CD8-positive, alpha-beta memory T cell (primary cell): Measurements from ENCODE around the gene RPS6KA2. TPM values are rescaled to one million over a fixed set of nuclear protein-coding genes. Genes with fewer than 3 reads are reported as not detected.

ENCODE experiments used
- CTCF ChIA-PET: fragments of 350-600 bp; sonication (Branson Sonifier 250); formaldehyde crosslinking; loops from one replicate; lab custom pipeline; 2021; ENCODE audit warnings: antibody characterized with exemption; lab: Charles Lee
- POLR2A ChIA-PET: fragments of 350-600 bp; sonication (Branson Sonifier 250); formaldehyde crosslinking; loops from one replicate; lab custom pipeline; 2021; ENCODE audit warnings: antibody characterized with exemption; lab: Charles Lee
- DNase-seq, 5 donors: peaks; one replicate each; pipeline versions ENCODE4 v3.0.0 to v3.0.0-alpha.2; 2020 to 2022; ENCODE audit warnings: mixed read lengths in 1 of 5
- H3K27ac ChIP-seq: one replicate; pipeline ENCODE4 v1.7.0; 2013; ENCODE audit warnings: low read depth, mild to moderate bottlenecking, low read length, moderate library complexity
- H3K27me3 ChIP-seq: 2 replicates; pipeline ENCODE4 v1.7.0; 2013; ENCODE audit warnings: low read length, mild to moderate bottlenecking; ENCODE audit not compliant: insufficient read depth, poor library complexity, severe bottlenecking
- H3K36me3 ChIP-seq: 2 replicates; pipeline ENCODE4 v1.7.0; 2013; ENCODE audit warnings: mild to moderate bottlenecking, low read length, moderate library complexity; ENCODE audit not compliant: insufficient read depth
- H3K4me1 ChIP-seq: 2 replicates; pipeline ENCODE4 v1.7.0; 2013; ENCODE audit warnings: mild to moderate bottlenecking, low read length, moderate library complexity; ENCODE audit not compliant: insufficient read depth
- H3K4me3 ChIP-seq: 2 replicates; pipeline ENCODE4 v1.7.0; 2013; ENCODE audit warnings: mild to moderate bottlenecking, low read length
- H3K9me3 ChIP-seq: 2 replicates; pipeline ENCODE4 v1.7.0; 2013; ENCODE audit warnings: mild to moderate bottlenecking, low read length
- H3K27ac Mint-ChIP-seq, 8 donors: one replicate each; pipeline ENCODE4 v1.8.0; 2020 to 2021; ENCODE audit warnings: mixed read lengths in 8 of 8, mild to moderate bottlenecking in 6 of 8, inconsistent platforms in 3 of 8, moderate library complexity in 3 of 8
- H3K27me3 Mint-ChIP-seq, 2 donors: one replicate each; pipeline ENCODE4 v1.8.0; 2020 to 2021; ENCODE audit warnings: mixed read lengths in 2 of 2, mild to moderate bottlenecking in 1 of 2, moderate library complexity in 1 of 2
- H3K36me3 Mint-ChIP-seq, 3 donors: one replicate each; pipeline ENCODE4 v1.8.0; 2020 to 2021; ENCODE audit warnings: mixed read lengths in 3 of 3, inconsistent platforms in 1 of 3, mild to moderate bottlenecking in 1 of 3
- H3K4me1 Mint-ChIP-seq, 3 donors: one replicate each; pipeline ENCODE4 v1.8.0; 2020 to 2021; ENCODE audit warnings: mixed read lengths in 3 of 3, inconsistent platforms in 1 of 3, mild to moderate bottlenecking in 1 of 3
- H3K4me3 Mint-ChIP-seq, 7 donors: one replicate each; pipeline ENCODE4 v1.8.0; 2020 to 2021; ENCODE audit warnings: mixed read lengths in 7 of 7, mild to moderate bottlenecking in 6 of 7, moderate library complexity in 4 of 7, inconsistent platforms in 2 of 7
- H3K9me3 Mint-ChIP-seq, 5 donors: one replicate each; pipeline ENCODE4 v1.8.0; 2020 to 2022; ENCODE audit warnings: mixed read lengths in 5 of 5, mild to moderate bottlenecking in 3 of 5, moderate library complexity in 2 of 5, inconsistent platforms in 1 of 5
- polyA plus RNA-seq: library from polyadenylated mRNA; unstranded; fragments of 300-500 nt; fragmentation: Illumina TruSeq; gene quantifications from one replicate; pipeline ENCODE4 v1.2.3, GENCODE V29; 2021
- total RNA-seq, 2 experiments: library from RNA; stranded (reverse); gene quantifications; one replicate each; pipeline ENCODE4 v1.2.3, GENCODE V29; 2021

RPS6KA2 gene
- total and polyA plus RNA-seq, 3 experiments from 2014 or later: 3.6 to 4.7 (median 4.6) TPM

DNA sequence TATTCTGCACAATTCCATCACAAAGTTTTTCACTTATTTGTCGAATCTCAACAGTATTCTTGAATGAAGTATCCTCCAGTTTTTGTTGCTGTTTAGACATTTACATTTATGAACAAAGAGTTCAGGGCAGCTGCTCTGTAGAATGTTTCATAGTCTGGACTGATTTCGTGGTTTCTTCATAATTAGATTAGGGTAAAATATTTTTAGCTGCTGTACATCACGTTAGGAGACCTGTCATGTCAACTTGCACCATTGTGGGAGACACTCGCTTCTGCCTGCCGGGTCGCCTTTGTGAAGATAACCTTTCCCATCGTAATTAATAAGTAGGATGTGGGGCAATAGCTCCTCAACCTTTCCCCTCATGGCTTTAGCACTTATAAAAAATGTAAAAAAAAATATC lies 27.5 kb upstream of the RPS6KA2 start:
- Mint-ChIP-seq H3K27me3 (peaks cover 13 to 25% of the 10 kb centered on the region in 2 donors), H3K27ac (no peak overlapping the region), H3K9me3 (no peaks in the 10 kb centered on the region), H3K36me3 (peaks cover 0 to 4% (median 0%) of the 10 kb centered on the region in 3 donors), H3K4me1 (peaks cover 0 to 10% (median 9%) of the 10 kb centered on the region in 3 donors), H3K4me3 (no peak overlapping the region)
- H3K36me3 ChIP-seq: no peaks in the 10 kb centered on the region
- POLR2A ChIA-PET: no interaction called here
- DNase-seq: no peak
- CTCF ChIA-PET: interaction anchor here (0.8 kb wide), 1 partner anchor 21 kb away, joined by 3 read pairs; no protein-coding TSS in a partner anchor
- H3K4me1 ChIP-seq: peaks cover 4% of the 10 kb centered on the region
- H3K4me3 ChIP-seq: no peak overlapping the region
- no peak overlapping the region for H3K27ac ChIP-seq
- H3K9me3 ChIP-seq: no peaks in the 10 kb centered on the region
- H3K27me3 ChIP-seq: peaks cover 3% of the 10 kb centered on the region

DNA sequence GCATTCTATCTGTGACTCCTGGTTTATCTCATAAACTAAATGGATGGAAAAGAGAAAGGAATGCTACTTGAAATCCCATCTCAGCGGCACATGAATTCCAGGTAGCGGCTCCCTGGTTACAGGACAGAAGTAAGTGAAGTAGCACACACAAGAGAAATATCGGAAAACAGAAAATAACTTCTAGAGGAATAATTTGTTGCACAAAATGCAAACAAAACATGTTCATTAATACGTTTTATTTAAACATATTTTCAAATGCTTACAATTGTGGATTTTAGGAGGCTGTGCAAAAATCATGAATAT lies 26.5 kb upstream of the RPS6KA2 start:
- no peak overlapping the region for H3K27ac Mint-ChIP-seq
- peaks cover 4% of the 10 kb centered on the region for H3K4me1 ChIP-seq
- no peak overlapping the region for H3K4me3 ChIP-seq
- ChIA-PET CTCF (no interaction called here), POLR2A (no interaction called here)
- no peak overlapping the region for H3K27ac ChIP-seq
- H3K9me3 ChIP-seq: no peaks in the 10 kb centered on the region
- no peaks in the 10 kb centered on the region for H3K9me3 Mint-ChIP-seq
- no peak overlapping the region for H3K4me3 Mint-ChIP-seq
- H3K36me3 ChIP-seq: no peaks in the 10 kb centered on the region
- H3K4me1 Mint-ChIP-seq: peaks cover 0 to 10% (median 9%) of the 10 kb centered on the region in 3 donors
- peaks cover 11 to 15% of the 10 kb centered on the region in 2 donors for H3K27me3 Mint-ChIP-seq
- H3K27me3 ChIP-seq: peaks cover 3% of the 10 kb centered on the region
- no peak for DNase-seq
- H3K36me3 Mint-ChIP-seq: peaks cover 0 to 4% (median 0%) of the 10 kb centered on the region in 3 donors

DNA sequence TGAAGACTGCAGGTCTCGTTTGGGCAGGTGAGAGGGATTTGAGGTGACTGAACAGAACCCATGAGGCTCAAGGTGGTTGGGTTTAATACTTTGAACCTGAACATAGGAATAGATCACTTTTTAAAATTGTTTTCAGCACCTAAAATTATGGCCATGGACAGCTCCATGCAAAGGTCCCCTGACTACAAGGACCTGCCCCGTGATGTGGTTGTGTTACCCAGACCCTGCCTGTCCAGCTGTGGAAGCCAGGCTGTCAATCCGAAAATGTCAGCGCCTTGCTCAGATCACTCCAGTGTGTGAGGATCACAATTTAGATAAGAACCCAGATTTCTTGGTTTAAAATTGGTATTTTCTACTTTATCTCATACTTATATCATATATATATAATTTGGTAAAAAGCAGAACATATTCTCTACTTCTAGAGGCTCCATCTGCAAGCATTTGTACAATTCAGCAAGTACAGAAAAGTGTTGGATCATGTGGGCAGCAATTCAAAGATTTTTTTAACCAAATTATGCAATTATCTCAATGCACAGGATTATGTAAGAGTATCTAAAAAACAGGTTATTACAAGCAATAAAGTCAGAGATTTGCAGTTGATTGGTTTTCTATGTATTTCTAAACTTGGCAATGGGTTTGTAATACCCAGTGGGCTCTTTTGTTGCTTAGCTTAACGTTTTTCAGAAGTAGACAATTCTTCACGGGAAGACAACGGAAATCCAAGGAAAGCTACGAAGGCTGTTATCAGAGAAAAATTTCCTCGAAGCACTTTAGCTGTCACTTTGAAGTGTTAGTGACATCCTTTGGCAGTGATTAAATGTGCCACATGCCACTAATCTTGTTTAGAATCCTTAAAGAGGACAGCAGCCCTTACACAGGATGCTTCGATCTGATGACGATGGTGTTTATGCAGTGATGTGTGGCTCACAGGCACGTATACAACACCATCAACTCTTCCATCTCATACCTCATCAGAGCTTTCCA lies 24.1 kb upstream of the RPS6KA2 start:
- Histone ChIP-seq H3K9me3 (no peaks in the 10 kb centered on the region), H3K4me3 (no peak overlapping the region), H3K27me3 (peaks cover 3% of the 10 kb centered on the region), H3K36me3 (no peaks in the 10 kb centered on the region), H3K4me1 (no peaks in the 10 kb centered on the region), H3K27ac (no peak overlapping the region)
- no peak for DNase-seq
- H3K27me3 Mint-ChIP-seq: peaks cover 0 to 8% of the 10 kb centered on the region in 2 donors
- H3K27ac Mint-ChIP-seq: no peak overlapping the region
- no peaks in the 10 kb centered on the region for H3K36me3 Mint-ChIP-seq
- ChIA-PET POLR2A (no interaction called here), CTCF (no interaction called here)
- no peaks in the 10 kb centered on the region for H3K4me1 Mint-ChIP-seq
- H3K4me3 Mint-ChIP-seq: no peak overlapping the region
- no peaks in the 10 kb centered on the region for H3K9me3 Mint-ChIP-seq

DNA sequence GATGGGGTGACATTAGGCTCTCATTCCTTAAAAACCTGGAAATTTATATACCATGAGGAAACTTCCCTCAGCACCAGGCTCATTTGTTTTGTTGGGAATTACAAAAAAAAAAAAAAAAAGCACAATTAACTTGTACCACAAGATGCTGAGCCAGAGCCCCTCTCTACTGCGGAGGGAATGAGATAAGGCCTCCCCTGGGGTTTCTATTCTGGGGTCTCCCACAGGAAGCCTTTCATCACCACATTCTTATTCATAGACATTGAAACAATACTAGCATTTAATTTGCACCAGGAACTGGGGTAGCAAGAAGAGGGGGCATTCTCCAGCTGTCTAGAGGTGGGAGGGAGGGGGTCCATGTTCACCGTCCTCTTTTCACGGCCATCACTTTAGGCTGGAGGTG lies 23.0 kb upstream of the RPS6KA2 start:
- no peaks in the 10 kb centered on the region for H3K36me3 Mint-ChIP-seq

GRCh38 chr6:166648846-166649245 lies 21.8 kb upstream of the RPS6KA2 start:
- DNase-seq: no peak
- Mint-ChIP-seq H3K36me3 (no peaks in the 10 kb centered on the region), H3K4me1 (no peaks in the 10 kb centered on the region), H3K27ac (no peak overlapping the region), H3K4me3 (no peak overlapping the region), H3K9me3 (peaks cover under 1 to 2% (median 2%) of the 10 kb centered on the region in 5 donors), H3K27me3 (peaks cover 4 to 15% of the 10 kb centered on the region in 2 donors)
- ChIA-PET CTCF (no interaction called here), POLR2A (no interaction called here)
- Histone ChIP-seq H3K36me3 (no peaks in the 10 kb centered on the region), H3K27ac (no peak overlapping the region), H3K27me3 (no peaks in the 10 kb centered on the region), H3K4me1 (no peaks in the 10 kb centered on the region), H3K4me3 (no peak overlapping the region), H3K9me3 (no peaks in the 10 kb centered on the region)

More for the DNA sequence above, 23.0 kb upstream of the RPS6KA2 start:
- Histone ChIP-seq H3K4me1 (no peaks in the 10 kb centered on the region), H3K36me3 (no peaks in the 10 kb centered on the region), H3K4me3 (no peak overlapping the region), H3K9me3 (no peaks in the 10 kb centered on the region), H3K27me3 (no peaks in the 10 kb centered on the region), H3K27ac (no peak overlapping the region)
- CTCF ChIA-PET: no interaction called here
- Mint-ChIP-seq H3K27me3 (peaks cover 4 to 12% of the 10 kb centered on the region in 2 donors), H3K9me3 (no peaks in the 10 kb centered on the region), H3K27ac (no peak overlapping the region), H3K4me3 (no peak overlapping the region), H3K4me1 (no peaks in the 10 kb centered on the region)
- no peak for DNase-seq
- POLR2A ChIA-PET: no interaction called here

- peaks cover 4 to 19% of the 10 kb centered on the region in 2 donors for H3K27me3 Mint-ChIP-seq
- POLR2A ChIA-PET: no interaction called here
- no peaks in the 10 kb centered on the region for H3K4me1 ChIP-seq
- H3K36me3 ChIP-seq: no peaks in the 10 kb centered on the region
- H3K27ac ChIP-seq: no peak overlapping the region
- H3K4me3 ChIP-seq: no peak overlapping the region
- no peaks in the 10 kb centered on the region for H3K36me3 Mint-ChIP-seq
- CTCF ChIA-PET: no interaction called here
- no peak overlapping the region for H3K4me3 Mint-ChIP-seq
- H3K9me3 Mint-ChIP-seq: peaks cover 6 to 11% (median 7%) of the 10 kb centered on the region in 5 donors
- no peaks in the 10 kb centered on the region for H3K27me3 ChIP-seq
- H3K4me1 Mint-ChIP-seq: no peaks in the 10 kb centered on the region
- no peak overlapping the region for H3K27ac Mint-ChIP-seq
- DNase-seq: no peak
- no peaks in the 10 kb centered on the region for H3K9me3 ChIP-seq
These were observed 20.8 kb upstream of the RPS6KA2 start for GRCh38 chr6:166647896-166648295.

- H3K27ac ChIP-seq: no peak overlapping the region
- no peak overlapping the region for H3K4me3 ChIP-seq
- Mint-ChIP-seq H3K4me1 (no peaks in the 10 kb centered on the region), H3K27ac (no peak overlapping the region), H3K4me3 (no peak overlapping the region), H3K9me3 (peaks cover 7 to 15% (median 13%) of the 10 kb centered on the region in 5 donors), H3K36me3 (no peaks in the 10 kb centered on the region), H3K27me3 (peaks cover 9 to 19% of the 10 kb centered on the region in 2 donors)
- H3K27me3 ChIP-seq: peaks cover 4% of the 10 kb centered on the region
- no peaks in the 10 kb centered on the region for H3K9me3 ChIP-seq
- no peaks in the 10 kb centered on the region for H3K36me3 ChIP-seq
- no peaks in the 10 kb centered on the region for H3K4me1 ChIP-seq
- ChIA-PET POLR2A (no interaction called here), CTCF (no interaction called here)
- DNase-seq: no peak
These were observed 19.7 kb upstream of the RPS6KA2 start for GRCh38 chr6:166646716-166647115.

DNA sequence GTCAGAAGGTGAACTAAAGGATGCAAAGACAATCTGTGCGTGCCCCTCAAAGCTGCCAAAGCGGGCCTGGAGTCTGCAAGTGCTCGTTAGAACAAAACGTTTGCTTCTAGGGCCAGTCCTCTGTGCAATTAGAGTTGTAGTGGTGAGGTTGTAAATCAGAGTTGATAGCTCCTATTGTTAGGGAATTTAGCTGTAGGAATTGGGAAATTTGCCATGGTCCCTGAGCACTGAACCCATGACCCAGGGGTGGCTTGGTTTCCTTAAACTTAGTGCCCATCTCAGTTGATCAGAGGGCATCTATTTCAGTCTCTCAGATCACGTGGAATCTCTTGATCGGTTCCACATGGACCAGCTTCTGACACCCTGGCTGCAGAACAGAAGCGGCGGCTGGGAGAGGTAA lies 18.8 kb upstream of the RPS6KA2 start:
- Histone ChIP-seq H3K36me3 (no peaks in the 10 kb centered on the region), H3K4me3 (no peak overlapping the region), H3K9me3 (no peaks in the 10 kb centered on the region), H3K27me3 (peaks cover 4% of the 10 kb centered on the region), H3K27ac (no peak overlapping the region), H3K4me1 (no peaks in the 10 kb centered on the region)
- H3K4me1 Mint-ChIP-seq: no peaks in the 10 kb centered on the region
- no peak for DNase-seq
- H3K4me3 Mint-ChIP-seq: no peak overlapping the region
- peaks cover 11 to 20% of the 10 kb centered on the region in 2 donors for H3K27me3 Mint-ChIP-seq
- CTCF ChIA-PET: no interaction called here
- peaks cover 7 to 15% (median 14%) of the 10 kb centered on the region in 5 donors for H3K9me3 Mint-ChIP-seq
- no peaks in the 10 kb centered on the region for H3K36me3 Mint-ChIP-seq
- H3K27ac Mint-ChIP-seq: no peak overlapping the region
- POLR2A ChIA-PET: no interaction called here
